ENCODE results near the gene TRAPPC6A.

TRAPPC6A gene

GRCh38 chr19:45175515-45176345, 2.3 kb downstream of the TRAPPC6A start:
- H3K36me3 Mint-ChIP-seq (ENCODE audit: low read depth), result no peaks in the 10 kb centered on the region
- H3K4me3 Mint-ChIP-seq, result no peak overlapping the region
- H3K27ac Mint-ChIP-seq, result no peak overlapping the region
- no peaks in the 10 kb centered on the region for H3K9me3 Mint-ChIP-seq
- peaks cover 46% of the 10 kb centered on the region for H3K4me1 Mint-ChIP-seq (ENCODE audit: low read depth)
- no peaks in the 10 kb centered on the region for H3K27me3 Mint-ChIP-seq

- H3K27ac Mint-ChIP-seq, result no peak overlapping the region
- H3K36me3 Mint-ChIP-seq (ENCODE audit: low read depth), result no peaks in the 10 kb centered on the region
- peaks cover 45% of the 10 kb centered on the region for H3K4me1 Mint-ChIP-seq (ENCODE audit: low read depth)
- no peaks in the 10 kb centered on the region for H3K27me3 Mint-ChIP-seq
- H3K4me3 Mint-ChIP-seq, result no peak overlapping the region
- no peaks in the 10 kb centered on the region for H3K9me3 Mint-ChIP-seq
These were observed 4.2 kb downstream of the TRAPPC6A start for GRCh38 chr19:45173816-45174215.

- no peaks in the 10 kb centered on the region for H3K27me3 Mint-ChIP-seq
- H3K9me3 Mint-ChIP-seq, result no peaks in the 10 kb centered on the region
- H3K27ac Mint-ChIP-seq, result peak overlapping the region; percentile 61
- no peaks in the 10 kb centered on the region for H3K36me3 Mint-ChIP-seq (ENCODE audit: low read depth)
- peaks cover 45% of the 10 kb centered on the region for H3K4me1 Mint-ChIP-seq (ENCODE audit: low read depth)
- no peak overlapping the region for H3K4me3 Mint-ChIP-seq
These were observed 5.3 kb downstream of the TRAPPC6A start for GRCh38 chr19:45172611-45173208.

- H3K27ac Mint-ChIP-seq, result peak overlapping the region; percentile 61
- H3K36me3 Mint-ChIP-seq (ENCODE audit: low read depth), result no peaks in the 10 kb centered on the region
- H3K4me1 Mint-ChIP-seq (ENCODE audit: low read depth), result peaks cover 41% of the 10 kb centered on the region
- no peak overlapping the region for H3K4me3 Mint-ChIP-seq
- H3K27me3 Mint-ChIP-seq, result no peaks in the 10 kb centered on the region
- no peaks in the 10 kb centered on the region for H3K9me3 Mint-ChIP-seq
These were observed 5.9 kb downstream of the TRAPPC6A start for GRCh38 chr19:45172173-45172572.

- Mint-ChIP-seq H3K36me3 (ENCODE audit: low read depth) (no peaks in the 10 kb centered on the region), H3K9me3 (no peaks in the 10 kb centered on the region), H3K27me3 (no peaks in the 10 kb centered on the region), H3K4me3 (peak overlapping the region; percentile 71), H3K4me1 (ENCODE audit: low read depth) (peaks cover 44% of the 10 kb centered on the region), H3K27ac (peak overlapping the region; percentile 97)
These were observed 6.8 kb downstream of the TRAPPC6A start for GRCh38 chr19:45171211-45171623.

GRCh38 chr19:45170146-45171106, 7.6 kb downstream of the TRAPPC6A start:
- no peaks in the 10 kb centered on the region for H3K9me3 Mint-ChIP-seq
- H3K4me1 Mint-ChIP-seq (ENCODE audit: low read depth), result peaks cover 41% of the 10 kb centered on the region
- no peaks in the 10 kb centered on the region for H3K27me3 Mint-ChIP-seq
- H3K27ac Mint-ChIP-seq, result peak overlapping the region; percentile 97
- no peaks in the 10 kb centered on the region for H3K36me3 Mint-ChIP-seq (ENCODE audit: low read depth)
- H3K4me3 Mint-ChIP-seq, result no peak overlapping the region

- peaks cover 42% of the 10 kb centered on the region for H3K4me1 Mint-ChIP-seq (ENCODE audit: low read depth)
- no peaks in the 10 kb centered on the region for H3K36me3 Mint-ChIP-seq (ENCODE audit: low read depth)
- H3K4me3 Mint-ChIP-seq, result no peak overlapping the region
- no peak overlapping the region for H3K27ac Mint-ChIP-seq
- H3K27me3 Mint-ChIP-seq, result no peaks in the 10 kb centered on the region
- H3K9me3 Mint-ChIP-seq, result no peaks in the 10 kb centered on the region
These were observed 8.4 kb downstream of the TRAPPC6A start for GRCh38 chr19:45169602-45170001.

GRCh38 chr19:45168767-45169351, 9.2 kb downstream of the TRAPPC6A start:
- Mint-ChIP-seq H3K4me3 (no peak overlapping the region), H3K36me3 (ENCODE audit: low read depth) (no peaks in the 10 kb centered on the region), H3K4me1 (ENCODE audit: low read depth) (peaks cover 44% of the 10 kb centered on the region), H3K9me3 (no peaks in the 10 kb centered on the region), H3K27ac (no peak overlapping the region), H3K27me3 (no peaks in the 10 kb centered on the region)

- H3K4me3 Mint-ChIP-seq, result no peak overlapping the region
- H3K36me3 Mint-ChIP-seq (ENCODE audit: low read depth), result no peaks in the 10 kb centered on the region
- peaks cover 34% of the 10 kb centered on the region for H3K4me1 Mint-ChIP-seq (ENCODE audit: low read depth)
- no peaks in the 10 kb centered on the region for H3K27me3 Mint-ChIP-seq
- H3K9me3 Mint-ChIP-seq, result no peaks in the 10 kb centered on the region
- H3K27ac Mint-ChIP-seq, result no peak overlapping the region
These were observed 11.2 kb downstream of the TRAPPC6A start for GRCh38 chr19:45166723-45167252.

- Mint-ChIP-seq H3K27ac (no peak overlapping the region), H3K36me3 (ENCODE audit: low read depth) (no peaks in the 10 kb centered on the region), H3K4me1 (ENCODE audit: low read depth) (peaks cover 18% of the 10 kb centered on the region), H3K9me3 (no peaks in the 10 kb centered on the region), H3K27me3 (no peaks in the 10 kb centered on the region), H3K4me3 (no peak overlapping the region)
These were observed 13.3 kb downstream of the TRAPPC6A start for GRCh38 chr19:45164577-45165335.

- no peaks in the 10 kb centered on the region for H3K27me3 Mint-ChIP-seq
- H3K36me3 Mint-ChIP-seq (ENCODE audit: low read depth), result no peaks in the 10 kb centered on the region
- H3K9me3 Mint-ChIP-seq, result no peaks in the 10 kb centered on the region
- no peak overlapping the region for H3K4me3 Mint-ChIP-seq
- peaks cover 18% of the 10 kb centered on the region for H3K4me1 Mint-ChIP-seq (ENCODE audit: low read depth)
- H3K27ac Mint-ChIP-seq, result peak overlapping the region; percentile 63
These were observed 14.1 kb downstream of the TRAPPC6A start for GRCh38 chr19:45163751-45164460.

GRCh38 chr19:45163156-45163555, 14.9 kb downstream of the TRAPPC6A start:
- H3K4me1 Mint-ChIP-seq (ENCODE audit: low read depth), result peaks cover 18% of the 10 kb centered on the region
- H3K9me3 Mint-ChIP-seq, result no peaks in the 10 kb centered on the region
- H3K27ac Mint-ChIP-seq, result no peak overlapping the region
- H3K4me3 Mint-ChIP-seq, result no peak overlapping the region
- H3K36me3 Mint-ChIP-seq (ENCODE audit: low read depth), result no peaks in the 10 kb centered on the region
- H3K27me3 Mint-ChIP-seq, result no peaks in the 10 kb centered on the region

GRCh38 chr19:45162608-45163143, 15.4 kb downstream of the TRAPPC6A start:
- H3K4me1 Mint-ChIP-seq (ENCODE audit: low read depth), result peaks cover 18% of the 10 kb centered on the region
- H3K27me3 Mint-ChIP-seq, result no peaks in the 10 kb centered on the region
- no peak overlapping the region for H3K4me3 Mint-ChIP-seq
- H3K36me3 Mint-ChIP-seq (ENCODE audit: low read depth), result no peaks in the 10 kb centered on the region
- no peaks in the 10 kb centered on the region for H3K9me3 Mint-ChIP-seq
- no peak overlapping the region for H3K27ac Mint-ChIP-seq

Measured in stimulated activated naive CD8-positive, alpha-beta T cell treated with anti-CD3 and anti-CD28 coated beads, Interleukin-15, Interleukin-2, amounts not matched to agents 100 ng/mL and 50 ng/mL, for 24 hours (primary cell).